K562 (cell line): Measurements from ENCODE around the gene SPINK7. TPM values are rescaled to one million over a fixed set of nuclear protein-coding genes. Genes with fewer than 3 reads are reported as not detected.

Source experiments
- CSDE1 ChIP-seq, 2 experiments: fragments of 450-650 bp; IDR thresholded peaks; 2 replicates each; pipeline ENCODE4 v1.6.1; 2016; ENCODE audit warnings: mild to moderate bottlenecking in 1 of 2
- GATA2 ChIP-seq: sonication (generic); formaldehyde crosslinking; IDR thresholded peaks from 2 replicates; pipeline ENCODE4 v1.4.0; 2020; ENCODE audit warnings: mild to moderate bottlenecking, missing genetic modification reagents
- L3MBTL2 ChIP-seq: fragments of 450-650 bp; IDR thresholded peaks from 2 replicates; pipeline ENCODE4 v1.6.1; 2016; ENCODE audit warnings: mild to moderate bottlenecking, moderate library complexity
- PHB ChIP-seq: fragments of 250-450 bp; sonication (Bioruptor Pico); IDR thresholded peaks from 2 replicates; pipeline ENCODE4 v1.5.0; 2021
- RAD21 ChIP-seq, 2 experiments: fragments of 250-450 bp in 1 of 2; fragments of 450-650 bp in 1 of 2; sonication (Bioruptor Pico) in 1 of 2; formaldehyde crosslinking in 1 of 2; IDR thresholded peaks in 1 of 2; conservative IDR thresholded peaks in 1 of 2; 2 replicates each; pipeline versions ENCODE4 v1.4.0 to v1.8.0; 2020 to 2022; ENCODE audit warnings: mild to moderate bottlenecking in 2 of 2, moderate library complexity in 1 of 2
- SMC3 ChIP-seq: conservative IDR thresholded peaks from 2 replicates; pipeline ENCODE4 v1.6.1; 2011; ENCODE audit warnings: low read depth, low read length, improper control_type of control experiment; ENCODE audit not compliant: insufficient read depth
- TBP ChIP-seq: optimal IDR thresholded peaks from 2 replicates; pipeline ENCODE3; 2011; ENCODE audit warnings: low read depth, low read length, improper control_type of control experiment
- ZC3H11A ChIP-seq: IDR thresholded peaks from 2 replicates; pipeline ENCODE4 v1.6.1; 2012; ENCODE audit warnings: low read depth, low read length, improper control_type of control experiment
- ZNF165 ChIP-seq: fragments of 250-450 bp; sonication (Bioruptor Pico); IDR thresholded peaks from 2 replicates; pipeline ENCODE4 v1.4.0; 2020; ENCODE audit warnings: borderline replicate concordance
- ZNF57 ChIP-seq: fragments of 450-650 bp; formaldehyde crosslinking; IDR thresholded peaks from 2 replicates; pipeline ENCODE4 v1.4.0; 2020; ENCODE audit warnings: mild to moderate bottlenecking, moderate library complexity
- ZNF780A ChIP-seq: fragments of 250-450 bp; sonication (Bioruptor Pico); IDR thresholded peaks from 2 replicates; pipeline ENCODE4 v1.5.0; 2021; ENCODE audit warnings: mild to moderate bottlenecking
- ZZZ3 ChIP-seq: fragments of 450-650 bp; IDR thresholded peaks from 2 replicates; pipeline ENCODE4 v1.6.1; 2016; ENCODE audit warnings: antibody characterized with exemption, mild to moderate bottlenecking, moderate library complexity
- polyA plus RNA-seq, 8 experiments: library from polyadenylated mRNA; depleted of rRNA in 4 of 8; stranded (reverse) in 5 of 8; unstranded in 3 of 8; fragments of >200 nt; fragmentation: Nextera tagmentation in 2 of 8; fragmentation: Illumina TruSeq in 1 of 8; extraction: Ambion mirVana in 2 of 8; extraction: Trizol in 1 of 8; gene quantifications; 2 replicates each; pipeline versions ENCODE4 v1.2.1 to v1.2.3, GENCODE V29; 2011 to 2014; ENCODE audit warnings: inconsistent platforms in 1 of 8, missing spikeins in 1 of 8
- total RNA-seq, 7 experiments: library from RNA; depleted of rRNA in 6 of 7; stranded (reverse); fragments of >200 nt in 6 of 7; fragmentation: Illumina TruSeq in 2 of 7; extraction: Trizol in 2 of 7; gene quantifications; 2 replicates each; pipeline versions ENCODE4 v1.2.1 to v1.2.3, GENCODE V29; 2011 to 2021; ENCODE audit warnings: low replicate concordance in 1 of 7
- TF ChIP-seq, protein P1 (sequence below): fragments of 450-650 bp; formaldehyde crosslinking; IDR thresholded peaks from 2 replicates; pipeline ENCODE4 v1.4.0; 2020; ENCODE audit warnings: mild to moderate bottlenecking, moderate library complexity
- TF ChIP-seq, protein P2 (sequence below), 2 experiments: fragments of 450-650 bp in 1 of 2; sonication (generic) in 1 of 2; formaldehyde crosslinking; conservative IDR thresholded peaks; 2 replicates each; pipeline versions ENCODE4 v1.4.0 to v1.8.1; 2020 to 2022; ENCODE audit warnings: mild to moderate bottlenecking in 1 of 2, missing genetic modification reagents in 1 of 2
- TF ChIP-seq, protein P3 (sequence below): fragments of 250-450 bp; sonication (Bioruptor Pico); IDR thresholded peaks from 2 replicates; pipeline ENCODE4 v1.5.1; 2021; ENCODE audit warnings: mild to moderate bottlenecking
- TF ChIP-seq, protein P4 (sequence below): sonication (generic); formaldehyde crosslinking; IDR thresholded peaks from 2 replicates; pipeline ENCODE4 v1.8.0; 2022; ENCODE audit warnings: missing genetic modification reagents, mild to moderate bottlenecking, moderate library complexity, borderline replicate concordance
- TF ChIP-seq, protein P5 (sequence below): fragments of 250-450 bp; sonication (Bioruptor Pico); IDR thresholded peaks from 2 replicates; pipeline ENCODE4 v1.4.0; 2020; ENCODE audit warnings: borderline replicate concordance
- TF ChIP-seq, protein P6 (sequence below), 3 experiments: IDR thresholded peaks in 2 of 3; conservative IDR thresholded peaks in 1 of 3; 2 replicates each; pipeline ENCODE4 v1.5.1; 2011 to 2012; ENCODE audit warnings: low read length in 3 of 3, mild to moderate bottlenecking in 3 of 3, control low read depth in 2 of 3, improper control_type of control experiment in 1 of 3, inconsistent platforms in 1 of 3, low read depth in 1 of 3, mixed read lengths in 1 of 3, moderate library complexity in 1 of 3; ENCODE audit not compliant: insufficient read depth in 2 of 3

SPINK7 gene
- total and polyA plus RNA-seq, 9 of the 15 experiments (the other 6 are each of a cell fraction or from before 2014, with no cell fraction given), result not detected

DNA sequence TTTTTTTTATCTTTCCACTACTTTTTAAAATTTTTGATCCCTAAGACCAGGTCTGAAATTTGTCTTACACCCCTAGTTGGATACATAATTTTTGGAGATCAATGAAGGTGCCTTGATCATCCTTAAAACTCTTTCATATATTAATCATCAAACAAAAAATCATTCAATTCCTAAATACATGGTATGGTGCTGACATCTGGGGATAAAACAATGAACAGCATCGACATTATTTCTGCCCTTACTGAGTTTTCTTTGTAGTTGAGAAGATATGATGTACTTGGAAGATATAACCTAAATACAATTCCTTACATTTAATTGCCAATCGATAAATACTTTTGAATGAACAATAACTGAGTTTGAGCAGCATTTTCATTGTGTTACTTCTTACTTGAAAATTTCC is 41.4 kb downstream of the SPINK7 start (continued):
- TF ChIP-seq, protein P1, sequence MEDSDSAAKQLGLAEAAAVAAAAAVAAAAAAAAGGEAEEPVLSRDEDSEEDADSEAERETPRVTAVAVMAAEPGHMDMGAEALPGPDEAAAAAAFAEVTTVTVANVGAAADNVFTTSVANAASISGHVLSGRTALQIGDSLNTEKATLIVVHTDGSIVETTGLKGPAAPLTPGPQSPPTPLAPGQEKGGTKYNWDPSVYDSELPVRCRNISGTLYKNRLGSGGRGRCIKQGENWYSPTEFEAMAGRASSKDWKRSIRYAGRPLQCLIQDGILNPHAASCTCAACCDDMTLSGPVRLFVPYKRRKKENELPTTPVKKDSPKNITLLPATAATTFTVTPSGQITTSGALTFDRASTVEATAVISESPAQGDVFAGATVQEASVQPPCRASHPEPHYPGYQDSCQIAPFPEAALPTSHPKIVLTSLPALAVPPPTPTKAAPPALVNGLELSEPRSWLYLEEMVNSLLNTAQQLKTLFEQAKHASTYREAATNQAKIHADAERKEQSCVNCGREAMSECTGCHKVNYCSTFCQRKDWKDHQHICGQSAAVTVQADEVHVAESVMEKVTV, result peak; percentile 24; the same call in 1 of the 2 replicates
- TF ChIP-seq ZNF780A (CRISPR knock-in tag) (no peak), TBP (no peak), ZNF165 (CRISPR knock-in tag) (no peak), SMC3 (no peak), ZZZ3 (no peak), GATA2 (CRISPR knock-in tag) (no peak), ZC3H11A (no peak), PHB (CRISPR knock-in tag) (no peak), CSDE1 (IDR thresholded peaks at IDR 0.05) (no peak), RAD21 (CRISPR knock-in tag; conservative IDR thresholded peaks at IDR 0.05 in 1 of 2, IDR thresholded peaks at IDR 0.05 in 1 of 2) (peak; percentile 23 to 69; a peak in 3 of 4 replicates), ZNF57 (no peak), L3MBTL2 (no peak)
- TF ChIP-seq, protein P2, sequence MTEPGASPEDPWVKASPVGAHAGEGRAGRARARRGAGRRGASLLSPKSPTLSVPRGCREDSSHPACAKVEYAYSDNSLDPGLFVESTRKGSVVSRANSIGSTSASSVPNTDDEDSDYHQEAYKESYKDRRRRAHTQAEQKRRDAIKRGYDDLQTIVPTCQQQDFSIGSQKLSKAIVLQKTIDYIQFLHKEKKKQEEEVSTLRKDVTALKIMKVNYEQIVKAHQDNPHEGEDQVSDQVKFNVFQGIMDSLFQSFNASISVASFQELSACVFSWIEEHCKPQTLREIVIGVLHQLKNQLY (CRISPR knock-in tag; conservative IDR thresholded peaks at IDR 0.05), result no peak
- TF ChIP-seq, protein P3, sequence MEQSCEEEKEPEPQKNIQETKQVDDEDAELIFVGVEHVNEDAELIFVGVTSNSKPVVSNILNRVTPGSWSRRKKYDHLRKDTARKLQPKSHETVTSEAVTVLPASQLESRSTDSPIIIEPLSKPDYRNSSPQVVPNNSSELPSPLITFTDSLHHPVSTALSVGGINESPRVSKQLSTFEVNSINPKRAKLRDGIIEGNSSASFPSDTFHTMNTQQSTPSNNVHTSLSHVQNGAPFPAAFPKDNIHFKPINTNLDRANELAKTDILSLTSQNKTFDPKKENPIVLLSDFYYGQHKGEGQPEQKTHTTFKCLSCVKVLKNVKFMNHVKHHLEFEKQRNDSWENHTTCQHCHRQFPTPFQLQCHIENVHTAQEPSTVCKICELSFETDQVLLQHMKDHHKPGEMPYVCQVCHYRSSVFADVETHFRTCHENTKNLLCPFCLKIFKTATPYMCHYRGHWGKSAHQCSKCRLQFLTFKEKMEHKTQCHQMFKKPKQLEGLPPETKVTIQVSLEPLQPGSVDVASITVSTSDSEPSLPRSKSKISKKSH (CRISPR knock-in tag), result no peak
- TF ChIP-seq, protein P4, sequence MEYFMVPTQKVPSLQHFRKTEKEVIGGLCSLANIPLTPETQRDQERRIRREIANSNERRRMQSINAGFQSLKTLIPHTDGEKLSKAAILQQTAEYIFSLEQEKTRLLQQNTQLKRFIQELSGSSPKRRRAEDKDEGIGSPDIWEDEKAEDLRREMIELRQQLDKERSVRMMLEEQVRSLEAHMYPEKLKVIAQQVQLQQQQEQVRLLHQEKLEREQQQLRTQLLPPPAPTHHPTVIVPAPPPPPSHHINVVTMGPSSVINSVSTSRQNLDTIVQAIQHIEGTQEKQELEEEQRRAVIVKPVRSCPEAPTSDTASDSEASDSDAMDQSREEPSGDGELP (CRISPR knock-in tag), result no peak
- TF ChIP-seq, protein P5, sequence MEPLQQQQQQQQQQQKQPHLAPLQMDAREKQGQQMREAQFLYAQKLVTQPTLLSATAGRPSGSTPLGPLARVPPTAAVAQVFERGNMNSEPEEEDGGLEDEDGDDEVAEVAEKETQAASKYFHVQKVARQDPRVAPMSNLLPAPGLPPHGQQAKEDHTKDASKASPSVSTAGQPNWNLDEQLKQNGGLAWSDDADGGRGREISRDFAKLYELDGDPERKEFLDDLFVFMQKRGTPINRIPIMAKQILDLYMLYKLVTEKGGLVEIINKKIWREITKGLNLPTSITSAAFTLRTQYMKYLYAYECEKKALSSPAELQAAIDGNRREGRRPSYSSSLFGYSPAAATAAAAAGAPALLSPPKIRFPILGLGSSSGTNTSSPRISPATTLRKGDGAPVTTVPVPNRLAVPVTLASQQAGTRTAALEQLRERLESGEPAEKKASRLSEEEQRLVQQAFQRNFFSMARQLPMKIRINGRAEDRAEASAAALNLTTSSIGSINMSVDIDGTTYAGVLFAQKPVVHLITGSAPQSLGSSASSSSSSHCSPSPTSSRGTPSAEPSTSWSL (CRISPR knock-in tag), result no peak
- TF ChIP-seq, protein P6, sequence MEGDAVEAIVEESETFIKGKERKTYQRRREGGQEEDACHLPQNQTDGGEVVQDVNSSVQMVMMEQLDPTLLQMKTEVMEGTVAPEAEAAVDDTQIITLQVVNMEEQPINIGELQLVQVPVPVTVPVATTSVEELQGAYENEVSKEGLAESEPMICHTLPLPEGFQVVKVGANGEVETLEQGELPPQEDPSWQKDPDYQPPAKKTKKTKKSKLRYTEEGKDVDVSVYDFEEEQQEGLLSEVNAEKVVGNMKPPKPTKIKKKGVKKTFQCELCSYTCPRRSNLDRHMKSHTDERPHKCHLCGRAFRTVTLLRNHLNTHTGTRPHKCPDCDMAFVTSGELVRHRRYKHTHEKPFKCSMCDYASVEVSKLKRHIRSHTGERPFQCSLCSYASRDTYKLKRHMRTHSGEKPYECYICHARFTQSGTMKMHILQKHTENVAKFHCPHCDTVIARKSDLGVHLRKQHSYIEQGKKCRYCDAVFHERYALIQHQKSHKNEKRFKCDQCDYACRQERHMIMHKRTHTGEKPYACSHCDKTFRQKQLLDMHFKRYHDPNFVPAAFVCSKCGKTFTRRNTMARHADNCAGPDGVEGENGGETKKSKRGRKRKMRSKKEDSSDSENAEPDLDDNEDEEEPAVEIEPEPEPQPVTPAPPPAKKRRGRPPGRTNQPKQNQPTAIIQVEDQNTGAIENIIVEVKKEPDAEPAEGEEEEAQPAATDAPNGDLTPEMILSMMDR (IDR thresholded peaks at IDR 0.05 in 2 of 3, conservative IDR thresholded peaks at IDR 0.05 in 1 of 3; ENCODE audit: insufficient read depth in 2 of 3, low read depth in 1 of 3, low read length in 3 of 3), result peak in 1 of 3 experiments; percentile 38; a peak in 2 of 6 replicates
